Activated CD4-positive, alpha-beta T cell treated with anti-CD3 and anti-CD28 coated beads for 4 hours (primary cell): ENCODE measurements around the gene PDE2A.
A peak's percentile ranks its signal among the peaks of the same experiment; 100 is the strongest.

Source experiments
- DNase-seq, 2 donors: peaks; one replicate each; pipeline ENCODE4 v3.0.0-alpha.2; 2020

The PDE2A gene

DNA sequence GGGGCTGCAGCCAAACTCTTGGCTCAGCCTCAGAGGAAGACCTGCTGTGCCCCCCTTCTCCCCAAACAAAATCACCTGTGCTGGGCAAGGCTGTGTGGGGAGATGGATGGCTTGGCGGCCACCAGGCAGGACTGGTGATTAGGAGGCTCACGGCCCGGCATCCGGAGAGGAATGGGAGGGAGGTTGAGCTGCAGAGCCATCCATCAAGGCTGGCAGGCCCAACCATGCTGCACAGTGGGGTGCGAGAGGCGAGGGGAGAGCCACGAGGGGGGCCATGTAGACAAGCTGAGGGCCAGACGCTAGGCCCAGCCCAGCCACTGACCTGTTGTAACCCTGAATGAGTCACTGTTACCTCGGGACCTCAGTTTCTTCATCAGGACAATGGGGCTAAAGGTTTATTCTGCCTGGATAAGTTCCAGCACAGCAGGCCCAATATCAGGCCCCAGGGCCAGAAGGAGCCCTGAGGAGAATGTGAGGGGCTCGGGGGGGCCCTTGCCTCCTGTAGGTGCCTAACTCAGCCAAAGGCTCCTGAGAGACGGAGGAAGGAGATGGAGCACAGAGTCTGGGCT lies 18.2 kb downstream of the PDE2A start:
- DNase-seq, result no peak

DNA sequence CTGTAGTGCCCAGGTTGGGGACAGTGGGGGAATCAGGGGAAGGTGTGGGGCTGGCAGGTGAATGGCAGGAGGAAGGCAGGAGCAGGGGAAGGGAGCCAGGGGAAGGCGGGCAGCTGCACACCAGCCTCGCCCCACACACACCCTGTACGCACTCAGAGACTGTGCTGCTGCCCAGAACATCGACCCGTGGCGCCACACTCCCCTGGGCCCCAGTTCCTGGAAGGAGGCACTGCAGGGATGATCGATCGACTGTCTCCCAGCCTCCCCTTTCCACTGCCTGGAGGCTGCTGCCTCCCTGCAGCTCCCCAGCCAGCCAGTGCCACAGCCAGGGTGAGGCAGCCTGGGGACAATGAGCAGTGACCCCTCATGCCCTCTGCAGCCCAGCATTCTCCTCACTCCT lies 19.2 kb downstream of the PDE2A start:
- DNase-seq, result no peak

DNA sequence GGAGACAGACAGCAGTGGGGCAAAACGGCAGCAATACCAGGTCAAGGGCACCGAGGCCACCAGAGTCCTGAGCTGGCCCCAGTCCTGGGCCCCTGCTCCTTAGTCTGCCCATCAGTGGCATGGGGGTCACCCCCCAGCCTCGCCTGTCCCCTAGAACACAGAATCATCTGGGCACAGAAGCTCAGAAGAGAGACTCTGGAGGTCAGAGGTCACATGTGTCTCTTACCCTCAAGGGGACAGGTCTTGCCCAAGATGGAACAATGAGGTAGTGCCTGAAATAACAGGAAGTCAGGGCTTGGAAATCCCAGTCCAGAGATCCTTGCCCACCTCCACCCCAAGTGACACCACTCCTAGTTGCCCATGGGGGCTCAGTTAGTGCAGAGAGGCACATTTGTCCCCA lies 20.6 kb downstream of the PDE2A start:
- no peak for DNase-seq

DNA sequence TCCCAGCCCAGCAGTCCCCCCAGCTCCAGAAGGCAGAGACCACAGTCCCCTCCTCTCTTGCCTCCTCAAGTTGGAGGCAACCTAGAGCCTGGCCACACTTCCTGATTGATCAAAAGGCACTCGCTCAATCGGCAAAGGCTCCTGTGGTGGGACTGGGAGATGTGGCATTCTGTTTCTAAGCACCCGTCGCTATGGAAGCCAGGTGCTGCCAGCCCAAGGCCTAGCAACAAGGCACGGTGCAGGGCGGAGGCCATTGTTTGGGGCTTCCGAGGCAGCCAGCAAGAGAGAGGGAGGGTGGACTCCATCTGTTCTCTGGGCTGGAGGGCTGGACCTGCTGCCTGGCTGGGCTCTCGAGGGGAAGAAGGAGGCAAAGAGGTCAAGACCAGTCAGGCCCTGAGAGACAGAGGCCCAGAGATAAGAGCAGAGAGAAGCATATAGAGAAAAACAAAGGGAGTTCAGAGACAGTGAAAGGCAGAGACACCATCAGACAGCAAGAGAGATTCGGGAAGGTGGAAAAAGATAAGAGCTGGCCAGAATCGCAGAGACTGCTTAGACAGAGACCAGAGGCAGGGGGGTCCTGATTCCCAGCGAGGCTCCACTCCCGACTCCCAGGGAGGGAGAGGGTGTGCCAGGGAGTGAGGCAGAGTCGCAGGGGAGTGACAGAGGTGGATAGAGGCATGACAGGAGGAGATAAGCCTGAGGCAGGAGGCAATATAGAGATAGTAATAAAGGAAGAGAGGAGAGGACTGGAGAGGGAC lies 21.2 kb downstream of the PDE2A start:
- no peak for DNase-seq

DNA sequence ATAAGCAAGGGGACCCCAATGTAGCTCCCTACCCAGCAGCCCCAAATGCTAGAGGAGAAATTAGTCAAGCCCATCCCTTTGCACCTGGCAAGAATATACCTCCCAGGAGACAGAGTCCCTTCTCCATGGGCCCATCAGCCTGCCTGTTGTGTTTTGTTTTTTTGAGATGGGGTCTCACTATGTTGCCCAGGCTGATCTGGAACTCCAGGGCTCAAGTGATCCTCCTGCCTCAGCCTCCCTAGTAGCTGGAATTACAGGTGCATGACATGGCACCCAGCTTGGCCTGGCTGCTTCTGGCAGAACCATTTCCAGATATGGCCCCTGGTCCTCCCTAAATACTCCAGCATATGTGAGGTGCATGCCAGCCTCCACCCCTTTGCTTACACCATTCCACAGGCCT lies 22.1 kb downstream of the PDE2A start:
- DNase-seq, result no peak

DNA sequence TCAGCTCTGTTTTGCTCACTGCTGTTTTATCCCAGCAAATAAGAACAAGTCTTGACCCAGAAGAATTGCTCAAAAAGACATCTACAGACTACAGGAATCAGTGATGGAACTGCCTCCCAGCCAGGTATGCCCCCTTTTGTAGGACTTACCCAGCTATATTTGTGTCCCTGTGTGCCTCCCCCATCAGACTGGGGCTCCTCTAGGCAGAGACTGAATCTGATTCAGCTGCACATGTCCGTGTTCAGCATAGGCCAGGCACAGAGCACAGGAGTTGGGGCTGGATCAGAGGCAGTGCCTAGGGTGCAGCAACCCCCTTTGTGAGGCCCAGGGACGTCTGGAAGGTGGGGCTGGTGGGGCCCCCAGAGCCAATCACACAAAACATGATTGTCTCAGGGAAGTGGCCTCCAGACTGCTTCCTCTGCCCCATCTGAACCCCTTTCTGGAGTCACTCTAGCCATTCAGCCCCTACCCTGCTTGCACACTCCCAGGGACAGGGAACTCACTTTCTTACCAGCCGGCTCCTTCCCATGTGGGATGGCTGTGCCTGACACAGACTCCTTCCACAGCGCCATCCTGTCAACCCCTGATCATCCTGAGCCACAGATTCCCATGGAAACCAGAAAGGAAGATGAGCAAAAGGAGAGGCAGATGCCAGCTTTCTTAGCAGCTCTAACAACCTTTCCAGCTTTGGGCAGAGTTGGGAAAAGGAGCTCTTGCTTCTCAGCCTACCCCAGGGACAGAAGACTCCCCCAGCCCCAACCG lies 24.8 kb downstream of the PDE2A start:
- DNase-seq, result no peak

DNA sequence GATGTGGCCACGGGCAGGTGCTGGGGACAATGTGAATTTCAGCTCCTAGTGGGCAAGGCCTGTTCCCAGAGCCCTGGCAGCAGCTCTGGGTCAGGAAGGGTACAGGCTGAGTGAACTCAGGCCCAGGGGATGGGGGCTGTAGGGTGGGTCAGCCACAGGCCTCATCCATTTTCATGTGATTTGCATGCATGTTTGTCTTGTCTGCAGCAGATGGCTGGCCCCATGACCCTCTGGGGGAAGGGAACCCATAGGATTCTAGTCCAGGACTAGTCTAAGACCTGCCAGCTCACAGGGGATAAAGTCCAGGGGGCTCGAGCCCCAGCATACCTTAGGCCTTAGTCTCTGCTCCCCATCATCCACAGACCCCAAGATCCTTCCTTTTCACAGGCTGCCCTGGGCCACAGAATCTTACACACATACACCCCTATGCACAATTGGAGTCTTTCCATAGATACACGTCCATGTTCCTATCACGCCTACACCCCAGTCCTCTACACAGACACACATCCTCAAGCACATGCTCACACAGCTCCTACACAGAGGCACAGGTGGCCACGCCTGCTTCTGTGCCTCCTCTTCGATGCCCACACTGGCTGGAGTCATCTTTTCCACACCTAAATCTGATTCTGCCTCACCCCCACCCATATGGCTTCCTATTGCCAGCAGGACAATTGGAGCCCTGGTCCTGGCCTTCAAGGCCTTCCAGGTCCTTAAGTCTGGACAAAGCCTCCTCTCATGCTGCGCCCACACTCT lies 25.7 kb downstream of the PDE2A start:
- DNase-seq, result no peak

DNA sequence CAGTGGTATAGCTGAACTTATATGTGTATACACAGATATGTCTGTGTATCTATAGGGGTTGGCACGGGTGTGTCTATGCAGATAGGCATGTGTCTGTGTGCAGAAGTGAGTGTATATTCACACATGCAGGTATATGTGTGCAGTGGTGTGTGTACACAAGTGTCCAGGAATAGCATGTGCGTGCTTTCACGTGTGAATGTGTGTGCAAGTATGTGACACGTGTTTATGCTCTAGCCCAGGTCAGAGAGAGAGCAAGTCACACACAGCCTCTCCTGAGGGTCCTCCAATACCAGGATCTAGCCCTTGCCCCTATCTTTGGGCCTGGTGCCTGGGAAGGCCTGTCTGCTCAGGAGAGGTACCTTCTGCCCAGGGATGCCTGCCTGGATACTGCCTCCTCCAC lies 26.3 kb downstream of the PDE2A start:
- no peak for DNase-seq

DNA sequence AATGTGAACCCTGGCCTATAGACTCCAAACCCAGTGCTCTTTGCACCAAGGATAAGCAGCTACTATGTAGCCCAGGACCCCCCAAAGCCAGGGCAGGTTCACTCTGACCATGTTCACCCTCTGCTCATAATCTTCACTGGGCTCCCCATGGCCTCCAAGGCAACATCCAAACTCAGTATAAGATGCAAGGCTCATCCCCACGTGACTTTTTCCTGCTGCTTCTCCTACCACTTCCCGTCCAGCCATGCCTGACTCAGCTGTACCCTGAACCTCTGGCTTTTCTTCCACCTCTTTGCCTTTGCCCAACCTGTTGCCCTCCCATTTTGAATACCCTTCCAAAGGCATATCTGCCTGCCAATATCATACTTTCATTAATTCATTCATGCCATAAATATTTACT lies 27.8 kb downstream of the PDE2A start:
- DNase-seq, result no peak

DNA sequence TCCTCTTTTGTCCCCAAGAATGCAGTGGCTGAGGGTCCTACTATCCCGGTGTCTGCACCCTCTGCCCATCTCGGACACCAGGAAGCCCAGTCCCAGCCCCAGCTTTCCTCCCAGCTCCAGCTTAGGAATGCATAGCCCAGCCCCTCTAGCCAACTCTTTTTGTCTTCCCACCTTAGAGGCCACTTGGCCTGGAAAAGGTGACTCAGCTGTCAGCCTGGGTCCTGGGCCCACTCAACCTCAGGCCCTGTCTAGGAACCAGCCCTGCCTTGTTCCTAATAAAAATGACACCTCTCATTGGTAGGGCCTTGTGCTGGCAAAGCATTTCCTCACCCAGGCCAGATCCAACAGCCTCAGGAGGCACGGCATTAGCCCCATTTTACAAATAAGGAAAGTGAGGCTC lies 28.2 kb downstream of the PDE2A start:
- no peak for DNase-seq

DNA sequence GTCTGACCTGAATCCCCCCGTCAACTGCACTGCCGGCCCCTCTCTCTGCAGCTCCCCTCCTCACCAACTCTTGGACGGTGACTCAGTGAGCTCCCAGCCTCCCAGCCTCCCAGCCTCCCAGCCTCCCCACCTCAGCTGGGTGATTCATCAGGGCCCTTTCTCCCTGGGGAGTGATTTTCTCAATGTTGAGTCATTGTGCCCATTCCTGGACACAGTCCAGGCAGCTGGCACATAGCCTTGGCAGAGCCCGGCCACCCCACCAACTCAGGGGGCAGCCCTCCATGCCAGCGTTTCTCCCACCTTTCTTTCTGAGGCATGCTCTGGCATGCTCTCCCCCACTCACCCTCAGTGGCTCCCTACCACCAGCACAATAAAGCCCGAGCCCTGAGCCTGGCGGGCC lies 30.7 kb downstream of the PDE2A start:
- DNase-seq, result peak in 1 of 2 donors; percentile 4

DNA sequence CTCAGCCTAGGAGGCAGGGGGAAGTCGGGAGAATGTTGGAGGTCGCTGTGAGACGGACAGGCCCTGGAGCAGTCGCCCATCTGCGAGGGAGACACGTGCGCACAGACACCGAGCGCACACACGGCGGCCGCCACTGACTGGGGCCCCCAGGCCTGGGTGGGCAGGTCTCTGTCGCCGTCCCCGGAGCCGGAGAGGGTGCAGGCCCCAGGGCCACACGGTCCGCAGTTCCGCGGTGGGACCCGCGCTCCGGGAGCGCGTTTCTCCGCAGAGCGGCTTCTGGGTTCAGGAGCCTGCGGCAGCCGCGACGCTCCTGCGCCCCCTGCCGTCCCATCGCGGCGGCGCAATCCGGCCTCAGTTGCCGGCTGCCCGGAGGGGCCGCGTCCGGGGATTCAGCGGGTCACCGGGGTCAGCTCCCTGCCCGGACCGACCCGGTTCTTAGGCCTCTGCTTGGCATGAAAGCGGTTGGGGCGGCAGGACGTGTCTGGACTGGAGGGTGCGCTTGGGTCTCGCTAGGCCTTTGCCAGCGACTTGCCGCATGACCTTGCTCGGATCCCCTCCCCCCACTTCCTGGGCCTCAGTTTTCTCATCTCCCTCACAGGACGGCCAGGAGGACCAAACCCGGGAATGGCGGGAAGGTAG lies 31.2 kb downstream of the PDE2A start:
- DNase-seq, result peak; percentile 52 to 53

DNA sequence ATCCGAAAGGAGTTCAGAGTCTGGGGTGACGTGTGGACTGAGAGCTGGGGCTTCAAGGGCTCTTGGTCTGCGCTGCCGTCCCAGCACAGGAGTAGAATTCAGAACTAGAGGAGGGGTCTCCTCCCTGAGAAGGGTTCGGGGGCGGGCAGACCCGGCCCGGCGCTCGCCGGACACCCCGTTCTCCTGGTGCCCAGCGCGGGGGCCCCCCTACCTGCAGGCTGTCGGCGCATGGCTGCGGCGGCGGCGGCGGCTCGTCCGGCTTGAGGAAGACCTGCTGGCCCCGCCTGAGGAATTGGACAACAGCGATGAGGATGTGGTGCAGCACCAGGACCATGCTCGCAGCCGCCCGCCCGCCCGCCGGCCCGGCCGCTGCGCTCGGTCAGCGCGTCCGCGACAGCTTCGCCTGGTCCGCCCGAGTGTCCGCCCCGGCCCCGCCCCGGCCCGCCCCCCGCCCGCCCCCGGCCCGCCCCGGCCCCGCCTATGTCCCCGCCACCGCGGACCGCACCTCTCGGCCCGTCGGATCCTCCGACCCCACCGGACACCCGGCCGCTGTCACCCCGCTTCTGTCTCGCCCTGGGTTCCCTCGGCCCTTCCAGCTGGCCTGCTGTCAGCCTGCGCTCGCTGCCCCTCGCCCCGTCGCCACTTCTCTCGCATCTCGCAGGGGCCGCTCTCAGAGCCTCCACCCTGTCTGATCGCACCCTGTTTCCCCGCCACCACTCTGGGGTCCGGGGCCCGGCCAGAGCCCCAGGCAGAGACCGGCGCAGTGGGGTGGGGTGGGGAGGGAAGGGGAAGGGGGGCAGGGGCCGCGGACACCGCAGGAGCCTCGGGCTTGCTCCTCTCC lies 32.0 kb downstream of the PDE2A start:
- DNase-seq, result peak in 1 of 2 donors; percentile 16

DNA sequence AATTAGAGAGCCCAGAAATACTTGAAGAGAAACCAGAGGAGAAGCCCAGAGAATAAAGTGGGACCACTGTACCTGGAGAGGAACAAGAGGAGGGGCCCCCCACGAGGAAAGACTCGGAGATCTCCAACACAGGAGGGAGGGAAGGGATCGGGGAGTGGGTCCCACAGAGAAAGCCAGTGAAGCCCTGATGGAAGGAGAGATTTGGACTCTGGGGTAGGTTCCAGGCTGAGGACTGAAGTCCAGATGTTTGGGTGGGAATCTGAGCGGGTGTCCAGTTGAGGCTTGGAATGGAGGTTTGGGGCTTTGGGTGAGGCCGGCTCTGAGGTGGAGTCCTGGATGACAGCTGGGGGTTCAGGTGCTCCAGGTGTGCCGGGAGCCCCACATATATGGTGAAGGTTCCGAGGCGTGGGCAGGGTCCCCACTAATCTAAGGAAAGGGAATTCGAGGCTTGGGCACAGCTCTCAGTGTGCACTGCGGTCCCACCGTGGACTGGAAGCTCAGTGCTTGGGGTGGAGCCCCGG lies 32.6 kb downstream of the PDE2A start:
- DNase-seq, result no peak

DNA sequence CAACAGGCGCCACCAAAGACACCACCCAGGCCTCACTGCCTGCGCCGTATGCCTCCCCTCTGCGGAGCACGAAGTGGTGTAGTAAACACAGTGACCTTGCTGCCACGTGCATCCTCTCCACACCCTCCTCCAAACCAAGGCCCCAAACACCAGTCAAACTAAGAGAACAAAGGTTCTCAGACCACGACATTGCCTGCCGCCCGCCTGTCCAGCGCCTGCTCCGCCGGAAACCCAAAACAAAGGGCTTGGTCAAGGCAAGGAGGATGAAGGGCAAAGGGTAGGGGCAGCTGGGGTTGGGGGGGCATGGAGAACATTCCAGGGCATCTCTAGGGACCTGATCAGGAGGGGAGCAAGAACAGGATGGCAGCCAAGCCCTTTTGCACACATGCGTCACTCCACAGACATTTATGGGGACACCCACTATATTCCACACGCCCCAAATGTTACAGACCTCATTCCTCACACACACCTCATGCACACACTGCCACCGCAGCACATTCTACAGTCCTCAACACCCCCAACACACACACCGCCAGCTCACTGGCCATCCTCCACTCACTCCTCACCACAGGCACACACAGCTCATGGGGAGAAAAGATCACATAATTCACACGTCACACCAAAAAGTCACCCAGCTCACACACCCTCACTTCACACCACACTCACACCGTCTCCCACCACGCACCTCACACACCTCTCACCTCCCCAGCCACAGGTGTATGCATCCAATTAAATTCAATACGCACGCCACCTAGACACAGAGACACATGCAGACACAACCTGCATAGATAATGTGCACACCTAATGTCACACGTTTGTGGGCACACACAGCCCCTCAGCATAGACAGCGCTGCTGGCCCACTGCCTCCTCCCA lies 34.5 kb downstream of the PDE2A start:
- no peak for DNase-seq

DNA sequence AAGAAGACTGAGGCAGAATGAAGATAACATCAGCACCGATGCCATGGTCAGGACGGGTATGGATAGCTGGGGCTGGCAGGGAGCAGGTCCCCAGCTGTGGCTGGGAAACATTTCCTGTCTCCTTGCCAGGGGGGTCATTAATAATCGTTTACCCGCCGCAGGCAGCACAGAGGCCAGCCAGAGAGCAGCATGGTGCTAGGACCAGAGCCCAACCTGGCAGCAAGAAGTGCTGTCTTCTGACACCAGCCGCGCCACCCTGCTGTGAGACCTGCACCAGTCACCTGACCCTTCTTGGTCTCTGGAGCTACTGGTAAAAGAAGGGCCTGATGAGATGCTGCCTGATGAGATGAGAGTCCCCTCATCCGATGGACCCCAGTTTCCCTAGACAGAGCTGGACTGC lies 36.3 kb downstream of the PDE2A start:
- DNase-seq, result no peak

DNA sequence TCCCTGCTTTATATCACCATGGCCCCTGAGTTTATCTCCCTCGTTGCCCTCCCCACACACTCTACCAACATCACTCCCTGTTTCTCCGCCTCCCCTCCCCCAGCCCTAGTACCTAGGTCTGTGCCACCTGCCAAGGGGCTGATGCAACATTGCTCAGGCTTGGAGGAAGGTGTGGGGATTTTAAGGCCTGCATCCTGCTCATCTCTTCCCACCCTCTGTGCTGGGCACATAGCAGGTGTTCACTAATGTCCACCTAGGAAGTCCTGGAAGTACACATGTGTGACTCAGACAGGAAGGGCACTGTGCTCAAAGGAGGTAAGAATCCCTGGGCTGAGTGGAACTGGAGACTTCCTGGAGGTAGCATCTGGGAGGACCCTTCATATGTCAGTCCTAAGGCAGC lies 37.0 kb downstream of the PDE2A start:
- no peak for DNase-seq

DNA sequence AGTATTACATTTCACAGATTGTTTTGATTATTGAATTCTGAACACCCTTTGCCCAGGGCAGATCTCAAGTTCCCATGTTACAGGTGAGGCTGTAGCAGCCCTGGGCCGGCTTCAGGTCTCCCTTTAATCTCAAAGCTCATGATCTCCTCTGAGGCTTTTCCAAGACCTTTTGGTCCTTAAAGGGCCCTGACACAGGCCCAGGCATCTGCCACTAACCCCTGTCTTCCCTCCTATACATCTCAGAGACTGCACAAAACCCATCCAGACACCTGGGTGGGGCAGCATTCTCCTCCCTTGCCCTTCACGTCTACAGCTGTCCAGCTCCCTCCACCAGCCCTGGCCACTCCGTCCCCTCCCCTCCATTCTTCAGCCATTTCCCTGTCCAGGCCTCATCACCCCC lies 37.8 kb downstream of the PDE2A start:
- DNase-seq, result no peak

DNA sequence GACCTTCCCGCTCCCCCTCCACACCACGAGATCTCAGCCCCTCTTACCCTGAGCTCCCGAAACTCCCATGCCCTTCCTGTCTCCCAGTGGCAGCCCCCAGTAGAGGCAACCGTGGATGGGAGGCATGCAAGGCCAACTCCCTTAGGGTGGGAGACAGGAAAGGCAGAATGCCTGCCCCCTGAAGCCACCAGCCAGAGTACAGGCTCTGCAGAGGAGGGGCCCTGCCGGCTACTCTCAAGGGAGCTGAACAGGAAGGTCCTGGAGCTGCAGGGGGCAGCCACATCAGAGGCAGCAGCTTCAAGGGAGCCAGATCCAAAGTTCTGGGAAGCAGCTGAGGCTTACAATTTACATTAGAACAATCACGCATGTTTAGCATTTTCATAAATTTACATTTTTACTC lies 38.3 kb downstream of the PDE2A start:
- no peak for DNase-seq

DNA sequence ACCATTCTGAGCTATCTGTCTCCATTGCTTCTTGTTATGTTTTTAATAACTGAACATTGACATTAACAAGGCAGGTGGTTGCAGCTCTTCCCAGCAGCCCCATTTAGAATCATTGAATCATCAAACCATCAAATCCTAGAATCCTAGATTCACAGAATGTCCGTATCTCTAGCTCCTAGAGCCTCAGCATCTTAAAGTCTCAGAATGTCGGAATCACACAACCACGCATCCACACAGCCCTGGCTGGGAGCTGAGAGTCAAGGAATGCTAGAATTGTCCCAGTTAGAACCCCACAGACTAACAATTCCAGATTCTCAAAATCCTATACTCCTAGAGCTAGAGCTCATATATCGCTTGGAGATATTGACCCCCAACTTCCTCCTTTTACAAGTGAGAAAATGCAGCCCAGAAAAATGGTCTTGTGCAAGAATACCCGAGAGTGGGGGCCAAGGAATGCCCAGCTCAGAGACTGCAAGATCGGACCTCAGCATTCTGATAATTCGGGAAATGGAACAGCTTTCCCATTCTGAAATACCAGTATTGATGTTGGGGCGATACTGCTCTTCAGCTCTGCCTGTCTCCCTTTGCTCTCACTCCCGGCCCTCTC lies 38.8 kb downstream of the PDE2A start:
- DNase-seq, result no peak
